Measurements from ENCODE around the gene PRTN3.

Gene PRTN3, protein sequence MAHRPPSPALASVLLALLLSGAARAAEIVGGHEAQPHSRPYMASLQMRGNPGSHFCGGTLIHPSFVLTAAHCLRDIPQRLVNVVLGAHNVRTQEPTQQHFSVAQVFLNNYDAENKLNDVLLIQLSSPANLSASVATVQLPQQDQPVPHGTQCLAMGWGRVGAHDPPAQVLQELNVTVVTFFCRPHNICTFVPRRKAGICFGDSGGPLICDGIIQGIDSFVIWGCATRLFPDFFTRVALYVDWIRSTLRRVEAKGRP

DNA sequence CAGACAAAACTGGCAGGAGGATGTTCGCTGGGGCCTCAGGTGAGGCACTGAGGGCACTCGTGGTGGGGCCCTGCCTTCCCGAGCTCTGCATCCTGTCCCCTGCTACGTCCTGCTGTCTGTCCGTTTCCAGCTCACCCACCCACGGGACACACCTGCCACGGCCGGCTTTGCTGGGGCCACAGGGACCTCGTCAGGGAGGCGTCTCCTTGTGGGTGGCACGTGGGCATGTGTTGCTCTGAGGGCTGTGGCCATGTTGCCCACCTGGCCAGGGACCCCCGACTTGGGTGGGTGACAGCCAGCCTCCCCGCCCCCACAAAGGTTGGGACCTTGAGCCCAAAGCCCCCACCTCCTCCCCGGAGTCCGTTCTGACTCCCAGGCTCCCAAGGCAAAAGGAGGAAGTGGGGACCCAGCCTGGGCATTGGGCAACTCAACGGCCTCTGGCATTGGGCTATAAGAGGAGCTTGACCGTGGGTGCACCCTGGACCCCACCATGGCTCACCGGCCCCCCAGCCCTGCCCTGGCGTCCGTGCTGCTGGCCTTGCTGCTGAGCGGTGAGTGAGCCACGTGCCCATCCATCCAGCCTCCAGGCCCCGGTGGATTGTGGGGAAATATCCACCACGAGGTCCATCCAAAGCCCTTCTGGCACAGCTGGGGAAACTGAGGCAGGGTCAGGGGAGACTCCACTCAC lies at the start of gene PRTN3:
Gene PRTN3, plus strand, starts transcription at position 481 of the 688 bp plus-strand sequence. Its CDS starts 10 bp downstream, at position 491.
- Histone ChIP-seq H2AFZ (ENCODE audit: low read length) (no peak within 1 kb of the TSS), H3K27me3 (ENCODE audit: insufficient read depth, low read length, poor library complexity, severe bottlenecking) (no peaks in the 10 kb centered on the region), H3K9ac (ENCODE audit: low read depth, low read length, poor library complexity, severe bottlenecking) (no peak within 1 kb of the TSS), H3K4me3 (ENCODE audit: low read length, poor library complexity, severe bottlenecking) (no peak within 1 kb of the TSS), H3F3A (ENCODE audit: low read depth) (no peaks in the 10 kb centered on the region), H3K4me2 (ENCODE audit: low read depth, low read length, poor library complexity, severe bottlenecking) (no peak within 1 kb of the TSS), H3K9me2 (replicated peaks; ENCODE audit: low read depth, low read length) (no peaks in the 10 kb centered on the region), H3K4me1 (ENCODE audit: insufficient read depth, low read length, poor library complexity, severe bottlenecking) (no peaks in the 10 kb centered on the region), H4K20me1 (ENCODE audit: insufficient read depth, low read length, poor library complexity, severe bottlenecking) (no peaks in the 10 kb centered on the region), H3K36me3 (ENCODE audit: insufficient read depth, low read length) (no peaks in the 10 kb centered on the region), H3K9me3 (ENCODE audit: insufficient read depth, low read depth, low read length) (no peaks in the 10 kb centered on the region), H3K79me2 (ENCODE audit: insufficient read depth, low read length) (no peaks in the 10 kb centered on the region)
- TF ChIP-seq, protein P1, sequence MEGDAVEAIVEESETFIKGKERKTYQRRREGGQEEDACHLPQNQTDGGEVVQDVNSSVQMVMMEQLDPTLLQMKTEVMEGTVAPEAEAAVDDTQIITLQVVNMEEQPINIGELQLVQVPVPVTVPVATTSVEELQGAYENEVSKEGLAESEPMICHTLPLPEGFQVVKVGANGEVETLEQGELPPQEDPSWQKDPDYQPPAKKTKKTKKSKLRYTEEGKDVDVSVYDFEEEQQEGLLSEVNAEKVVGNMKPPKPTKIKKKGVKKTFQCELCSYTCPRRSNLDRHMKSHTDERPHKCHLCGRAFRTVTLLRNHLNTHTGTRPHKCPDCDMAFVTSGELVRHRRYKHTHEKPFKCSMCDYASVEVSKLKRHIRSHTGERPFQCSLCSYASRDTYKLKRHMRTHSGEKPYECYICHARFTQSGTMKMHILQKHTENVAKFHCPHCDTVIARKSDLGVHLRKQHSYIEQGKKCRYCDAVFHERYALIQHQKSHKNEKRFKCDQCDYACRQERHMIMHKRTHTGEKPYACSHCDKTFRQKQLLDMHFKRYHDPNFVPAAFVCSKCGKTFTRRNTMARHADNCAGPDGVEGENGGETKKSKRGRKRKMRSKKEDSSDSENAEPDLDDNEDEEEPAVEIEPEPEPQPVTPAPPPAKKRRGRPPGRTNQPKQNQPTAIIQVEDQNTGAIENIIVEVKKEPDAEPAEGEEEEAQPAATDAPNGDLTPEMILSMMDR (conservative IDR thresholded peaks at IDR 0.05; ENCODE audit: low read length), result no peak
- TF ChIP-seq EZH2phosphoT487 (IDR thresholded peaks at IDR 0.05; ENCODE audit: borderline replicate concordance), result no peak

DNA sequence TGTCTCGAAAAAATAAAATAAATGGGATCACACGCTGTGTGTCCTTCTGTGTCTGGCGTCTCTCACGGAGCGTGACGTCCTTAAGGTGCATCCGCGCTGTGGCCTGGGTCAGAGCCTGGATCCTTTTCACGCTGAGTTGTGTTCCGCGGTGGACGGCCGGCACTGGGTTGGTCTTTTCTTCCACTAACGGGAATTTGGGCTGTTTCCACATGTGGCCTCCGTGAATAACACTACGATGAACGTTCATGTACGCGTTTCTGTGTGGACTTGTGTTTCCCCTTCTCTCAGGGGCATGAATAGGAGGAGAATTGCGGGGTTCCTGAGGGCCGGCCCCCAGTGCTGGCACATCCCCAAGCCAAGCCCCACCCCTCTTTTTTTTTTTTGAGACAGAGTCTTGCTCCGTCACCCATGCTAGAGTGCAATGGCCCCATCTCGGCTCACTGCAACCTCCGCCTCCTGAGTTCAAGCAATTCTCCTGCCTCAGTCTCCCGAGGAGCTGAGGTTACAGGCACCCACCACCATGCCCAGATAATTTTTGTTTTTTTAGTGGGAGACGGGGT lies 49.7 kb upstream of the PRTN3 start:
- Histone ChIP-seq H3K4me2 (ENCODE audit: low read depth, low read length, poor library complexity, severe bottlenecking) (no peak overlapping the region), H3K36me3 (ENCODE audit: insufficient read depth, low read length) (no peaks in the 10 kb centered on the region), H3F3A (ENCODE audit: low read depth) (no peaks in the 10 kb centered on the region), H4K20me1 (ENCODE audit: insufficient read depth, low read length, poor library complexity, severe bottlenecking) (no peaks in the 10 kb centered on the region), H3K4me1 (ENCODE audit: insufficient read depth, low read length, poor library complexity, severe bottlenecking) (peaks cover 2% of the 10 kb centered on the region), H3K4me3 (ENCODE audit: low read length, poor library complexity, severe bottlenecking) (no peak overlapping the region), H3K79me2 (ENCODE audit: insufficient read depth, low read length) (0 out of 2 replicates have a peak, but pooled peaks cover 3% of the 10 kb centered on the region), H2AFZ (ENCODE audit: low read length) (no peak overlapping the region), H3K9me2 (replicated peaks; ENCODE audit: low read depth, low read length) (no peaks in the 10 kb centered on the region), H3K27me3 (ENCODE audit: insufficient read depth, low read length, poor library complexity, severe bottlenecking) (no peaks in the 10 kb centered on the region), H3K9ac (ENCODE audit: low read depth, low read length, poor library complexity, severe bottlenecking) (no peak overlapping the region), H3K9me3 (ENCODE audit: insufficient read depth, low read depth, low read length) (no peaks in the 10 kb centered on the region)
- TF ChIP-seq EZH2phosphoT487 (IDR thresholded peaks at IDR 0.05; ENCODE audit: borderline replicate concordance), result no peak
- TF ChIP-seq, protein P1 (conservative IDR thresholded peaks at IDR 0.05; ENCODE audit: low read length), result no peak

DNA sequence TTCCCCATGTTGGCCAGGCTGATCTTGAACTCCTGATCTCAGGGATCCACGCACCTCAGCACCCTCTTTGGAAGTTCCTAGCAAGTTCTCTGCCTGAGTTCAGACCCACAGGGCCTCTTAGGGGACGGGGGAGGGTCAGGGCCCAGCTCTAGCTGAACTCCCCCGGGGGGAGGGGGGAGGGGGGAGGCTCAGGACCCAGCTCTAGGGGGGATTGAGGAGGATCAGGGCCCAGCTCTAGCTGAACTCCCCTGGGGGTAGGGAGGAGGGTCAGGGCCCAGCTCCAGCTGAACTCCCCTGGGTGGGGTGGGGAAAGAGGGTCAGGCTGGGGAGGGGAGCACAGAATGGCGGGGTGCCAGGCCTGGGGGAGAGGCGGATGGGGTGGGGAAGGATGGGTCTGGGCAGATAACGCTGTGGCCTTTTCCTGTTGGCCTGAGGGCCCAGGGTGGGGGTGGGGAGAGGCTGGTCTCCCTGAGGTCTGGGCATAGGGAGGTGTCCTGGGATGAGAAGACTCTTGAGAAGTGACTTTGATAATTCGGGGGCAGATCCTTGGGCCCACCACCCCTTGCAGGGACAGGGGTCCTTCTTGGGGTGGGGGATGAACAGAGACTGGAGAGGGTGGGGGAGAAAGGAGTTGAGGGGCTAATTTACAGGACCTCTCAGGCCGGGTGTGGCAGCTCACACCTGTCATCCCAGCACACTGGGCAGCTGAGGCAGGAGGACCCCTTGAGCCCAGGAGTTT lies 49.1 kb upstream of the PRTN3 start:
- Histone ChIP-seq H2AFZ (ENCODE audit: low read length) (no peak overlapping the region), H3K9me3 (ENCODE audit: insufficient read depth, low read depth, low read length) (no peaks in the 10 kb centered on the region), H3K4me2 (ENCODE audit: low read depth, low read length, poor library complexity, severe bottlenecking) (no peak overlapping the region), H3K27me3 (ENCODE audit: insufficient read depth, low read length, poor library complexity, severe bottlenecking) (no peaks in the 10 kb centered on the region), H3K9me2 (replicated peaks; ENCODE audit: low read depth, low read length) (no peaks in the 10 kb centered on the region), H3K4me3 (ENCODE audit: low read length, poor library complexity, severe bottlenecking) (no peak overlapping the region), H4K20me1 (ENCODE audit: insufficient read depth, low read length, poor library complexity, severe bottlenecking) (no peaks in the 10 kb centered on the region), H3F3A (ENCODE audit: low read depth) (no peaks in the 10 kb centered on the region), H3K4me1 (ENCODE audit: insufficient read depth, low read length, poor library complexity, severe bottlenecking) (peaks cover 4% of the 10 kb centered on the region), H3K79me2 (ENCODE audit: insufficient read depth, low read length) (peaks cover 7% of the 10 kb centered on the region; the same call in 1 of the 2 replicates), H3K9ac (ENCODE audit: low read depth, low read length, poor library complexity, severe bottlenecking) (no peak overlapping the region), H3K36me3 (ENCODE audit: insufficient read depth, low read length) (no peaks in the 10 kb centered on the region)
- TF ChIP-seq EZH2phosphoT487 (IDR thresholded peaks at IDR 0.05; ENCODE audit: borderline replicate concordance), result no peak
- TF ChIP-seq, protein P1 (conservative IDR thresholded peaks at IDR 0.05; ENCODE audit: low read length), result no peak

Data from Loucy (cell line).